HepG2 (cell line): Measurements from ENCODE around the gene VAV2. TPM values are rescaled to one million over a fixed set of nuclear protein-coding genes. Genes with fewer than 3 reads are reported as not detected.

ENCODE experiments used
- CREBL2 ChIP-seq: sonication (generic); formaldehyde crosslinking; IDR thresholded peaks from 2 replicates; pipeline ENCODE4 v1.8.1; 2023; ENCODE audit warnings: missing genetic modification reagents, mild to moderate bottlenecking, borderline replicate concordance
- ERF ChIP-seq: IDR thresholded peaks from 2 replicates; pipeline ENCODE4 v1.6.1; 2018; ENCODE audit warnings: missing biosample characterization, missing genetic modification reagents
- GRHL1 ChIP-seq: sonication (generic); formaldehyde crosslinking; conservative IDR thresholded peaks from 2 replicates; pipeline ENCODE4 v1.8.0; 2022; ENCODE audit warnings: missing genetic modification reagents
- HBP1 ChIP-seq: IDR thresholded peaks from 2 replicates; pipeline ENCODE4 v1.6.1; 2016; ENCODE audit warnings: low read depth, control low read depth
- IKZF5 ChIP-seq: IDR thresholded peaks from 2 replicates; pipeline ENCODE4 v1.6.1; 2018; ENCODE audit warnings: missing genetic modification reagents, mild to moderate bottlenecking, missing compliant biosample characterization
- NAIF1 ChIP-seq: sonication (generic); formaldehyde crosslinking; IDR thresholded peaks from 2 replicates; pipeline ENCODE4 v1.5.0; 2020; ENCODE audit warnings: mild to moderate bottlenecking, missing genetic modification reagents, borderline replicate concordance
- NBN ChIP-seq: fragments of 450-650 bp; conservative IDR thresholded peaks from 2 replicates; pipeline ENCODE4 v1.6.1; 2017
- NRL ChIP-seq: sonication (generic); formaldehyde crosslinking; IDR thresholded peaks from 2 replicates; pipeline ENCODE4 v1.5.0; 2020; ENCODE audit warnings: missing genetic modification reagents, mild to moderate bottlenecking, moderate library complexity, borderline replicate concordance
- RCOR2 ChIP-seq: IDR thresholded peaks from 2 replicates; pipeline ENCODE4 v1.6.1; 2016; ENCODE audit warnings: missing biosample characterization, missing genetic modification reagents
- SCMH1 ChIP-seq: sonication (generic); formaldehyde crosslinking; IDR thresholded peaks from 2 replicates; pipeline ENCODE4 v1.9.0; 2021; ENCODE audit warnings: missing genetic modification reagents, mild to moderate bottlenecking, borderline replicate concordance
- TBX2 ChIP-seq: sonication (generic); formaldehyde crosslinking; IDR thresholded peaks from 2 replicates; pipeline ENCODE4 v1.5.0; 2020; ENCODE audit warnings: missing genetic modification reagents, mild to moderate bottlenecking, borderline replicate concordance
- USF2 ChIP-seq, 2 experiments: sonication (generic) in 1 of 2; formaldehyde crosslinking in 1 of 2; IDR thresholded peaks; 2 replicates each; pipeline versions ENCODE4 v1.5.1 to v1.6.1; 2011 to 2020; ENCODE audit warnings: borderline replicate concordance in 1 of 2, low read depth in 1 of 2, low read length in 1 of 2, mild to moderate bottlenecking in 1 of 2, missing genetic modification reagents in 1 of 2, moderate library complexity in 1 of 2
- ZNF609 ChIP-seq: sonication (generic); formaldehyde crosslinking; IDR thresholded peaks from 2 replicates; pipeline ENCODE4 v1.4.0; 2020; ENCODE audit warnings: mild to moderate bottlenecking, missing genetic modification reagents, borderline replicate concordance
- ZNF720 ChIP-seq: sonication (generic); formaldehyde crosslinking; IDR thresholded peaks from 2 replicates; pipeline ENCODE4 v1.4.0; 2020; ENCODE audit warnings: missing genetic modification reagents
- ZNF841 ChIP-seq: sonication (generic); formaldehyde crosslinking; IDR thresholded peaks from 2 replicates; pipeline ENCODE4 v1.8.1; 2023; ENCODE audit warnings: missing genetic modification reagents, borderline replicate concordance
- ZSCAN21 ChIP-seq: sonication (generic); formaldehyde crosslinking; IDR thresholded peaks from 2 replicates; pipeline ENCODE4 v1.8.0; 2022; ENCODE audit warnings: mild to moderate bottlenecking, missing genetic modification reagents, moderate library complexity, borderline replicate concordance
- polyA plus RNA-seq, 8 experiments: library from polyadenylated mRNA; depleted of rRNA in 3 of 8; stranded (reverse) in 7 of 8; unstranded in 1 of 8; fragments of >200 nt; fragmentation: Illumina TruSeq in 4 of 8; extraction: Trizol in 4 of 8; gene quantifications; 2 replicates each; pipeline versions ENCODE4 v1.2.1 to v1.2.3, GENCODE V29; 2011 to 2016; ENCODE audit warnings: low read depth in 4 of 8, missing spikeins in 1 of 8, mixed read lengths in 1 of 8; ENCODE audit not compliant: insufficient read depth in 1 of 8
- total RNA-seq, 5 experiments: library from RNA; depleted of rRNA; stranded (reverse); fragments of >200 nt; fragmentation: Illumina TruSeq; extraction: Trizol; gene quantifications; 2 replicates each; pipeline ENCODE4 v1.2.3, GENCODE V29; 2016; ENCODE audit warnings: low read depth in 1 of 5

VAV2 gene
- total and polyA plus RNA-seq, 2 of the 13 experiments (the other 11 are each of a cell fraction or from before 2014, with no cell fraction given), result 22.5 to 22.9 TPM

- TF ChIP-seq USF2 (IDR thresholded peaks at IDR 0.05; ENCODE audit: low read depth, low read length), result no peak
- TF ChIP-seq USF2 (CRISPR knock-in tag; IDR thresholded peaks at IDR 0.05; ENCODE audit: borderline replicate concordance), result no peak
- TF ChIP-seq TBX2 (CRISPR knock-in tag), result peak; percentile 24; the same call in 1 of the 2 replicates
- no peak for TF ChIP-seq NAIF1 (CRISPR knock-in tag)
- TF ChIP-seq ZNF720 (CRISPR knock-in tag), result no peak
- TF ChIP-seq ERF (CRISPR knock-in tag), result peak; percentile 78; the same call in 1 of the 2 replicates
- TF ChIP-seq RCOR2 (CRISPR knock-in tag), result peak; percentile 35; the same call in 1 of the 2 replicates
- TF ChIP-seq CREBL2, result no peak
- TF ChIP-seq ZNF609 (CRISPR knock-in tag), result peak; percentile 80; the same call in 1 of the 2 replicates
- no peak for TF ChIP-seq HBP1 (CRISPR knock-in tag)
- no peak for TF ChIP-seq GRHL1 (CRISPR knock-in tag)
- TF ChIP-seq IKZF5 (CRISPR knock-in tag), result peak; percentile 59
- no peak for TF ChIP-seq SCMH1 (CRISPR knock-in tag)
- TF ChIP-seq NRL (CRISPR knock-in tag), result no peak
- no peak for TF ChIP-seq NBN
- TF ChIP-seq ZNF841 (CRISPR knock-in tag), result no peak
- TF ChIP-seq ZSCAN21 (CRISPR knock-in tag), result no peak; the same call in 1 of the 2 replicates
These were observed 12.7 kb downstream of the VAV2 start (continued) for GRCh38 chr9:133979273-133979920.
